Progenitor cell of endocrine pancreas (in vitro differentiated cells): Measurements from ENCODE around the gene FHAD1. TPM values are rescaled to one million over a fixed set of nuclear protein-coding genes. Genes with fewer than 3 reads are reported as not detected.
A peak's percentile ranks its signal among the peaks of the same experiment; 100 is the strongest.

Experiments
- DNase-seq: peaks from one replicate; pipeline ENCODE4 v3.0.0; 2021; ENCODE audit warnings: low spot score; ENCODE audit not compliant: unreplicated experiment
- H3K27ac Mint-ChIP-seq: 2 replicates; pipeline ENCODE4 v1.8.0; 2021; ENCODE audit warnings: mild to moderate bottlenecking, moderate library complexity, mixed read lengths
- H3K27me3 Mint-ChIP-seq: 2 replicates; pipeline ENCODE4 v1.8.0; 2021; ENCODE audit warnings: mixed read lengths
- H3K36me3 Mint-ChIP-seq: 2 replicates; pipeline ENCODE4 v1.8.0; 2022; ENCODE audit warnings: mixed read lengths; ENCODE audit not compliant: insufficient read depth
- H3K4me1 Mint-ChIP-seq: 2 replicates; pipeline ENCODE4 v1.8.0; 2021; ENCODE audit warnings: low read depth, mixed read lengths
- H3K4me3 Mint-ChIP-seq: 2 replicates; pipeline ENCODE4 v1.8.0; 2021; ENCODE audit warnings: low read depth, mild to moderate bottlenecking, moderate library complexity, mixed read lengths
- H3K9me3 Mint-ChIP-seq: 2 replicates; pipeline ENCODE4 v1.8.0; 2021; ENCODE audit warnings: low read depth, mixed read lengths
- total RNA-seq: library from RNA; stranded (reverse); gene quantifications from 2 replicates; pipeline ENCODE4 v1.2.1, GENCODE V29; 2021
- TF ChIP-seq, protein P1 (sequence below): fragments of 200-600 bp; sonication (generic); IDR thresholded peaks from one replicate; pipeline ENCODE4 v1.5.0; 2021; ENCODE audit warnings: antibody characterized with exemption, mild to moderate bottlenecking; ENCODE audit not compliant: unreplicated experiment

FHAD1 gene
- total RNA-seq, 1 donor from 2014 or later = 5.0 TPM

DNA sequence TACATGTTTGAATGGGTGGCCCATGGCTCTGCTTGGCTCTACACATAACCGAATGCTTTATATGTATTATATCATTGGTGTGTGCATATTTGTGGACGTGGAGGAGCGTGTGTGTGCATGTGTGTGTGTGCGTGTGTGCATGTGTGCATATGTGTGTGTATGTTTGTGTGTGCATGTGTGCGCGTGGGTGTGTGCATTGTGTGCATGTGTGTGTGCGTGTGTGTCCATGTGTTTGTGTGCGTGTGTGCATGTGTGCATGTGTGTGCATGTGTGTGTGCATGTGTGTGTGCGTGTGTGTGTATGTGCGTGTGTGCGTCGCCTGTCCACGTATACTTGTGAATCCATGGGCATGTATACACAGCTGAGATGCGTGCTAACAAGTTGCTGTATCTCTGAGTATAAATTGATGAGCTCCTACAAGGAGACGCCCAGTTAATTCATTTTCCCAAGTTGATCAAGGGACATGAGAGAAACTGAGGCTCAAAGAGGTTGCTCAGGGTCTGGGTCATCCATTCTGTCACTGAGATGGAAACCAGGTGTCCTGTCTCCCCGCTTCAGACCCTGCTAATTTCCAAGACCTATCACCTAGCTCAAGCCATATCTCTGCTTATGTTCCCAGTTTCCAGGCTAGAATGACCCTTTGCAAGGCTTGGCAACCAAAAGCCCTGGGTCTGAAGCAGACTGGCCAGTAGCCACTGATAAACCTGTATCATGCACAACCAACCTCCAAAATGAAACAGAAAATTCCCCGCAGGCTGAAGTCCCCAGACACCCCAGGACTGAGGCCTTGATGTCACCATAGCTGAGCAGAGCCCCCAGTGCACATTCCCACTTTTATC lies 188.4 kb downstream of the FHAD1 start:
- no peaks in the 10 kb centered on the region for H3K9me3 Mint-ChIP-seq
- DNase-seq = no peak

DNA sequence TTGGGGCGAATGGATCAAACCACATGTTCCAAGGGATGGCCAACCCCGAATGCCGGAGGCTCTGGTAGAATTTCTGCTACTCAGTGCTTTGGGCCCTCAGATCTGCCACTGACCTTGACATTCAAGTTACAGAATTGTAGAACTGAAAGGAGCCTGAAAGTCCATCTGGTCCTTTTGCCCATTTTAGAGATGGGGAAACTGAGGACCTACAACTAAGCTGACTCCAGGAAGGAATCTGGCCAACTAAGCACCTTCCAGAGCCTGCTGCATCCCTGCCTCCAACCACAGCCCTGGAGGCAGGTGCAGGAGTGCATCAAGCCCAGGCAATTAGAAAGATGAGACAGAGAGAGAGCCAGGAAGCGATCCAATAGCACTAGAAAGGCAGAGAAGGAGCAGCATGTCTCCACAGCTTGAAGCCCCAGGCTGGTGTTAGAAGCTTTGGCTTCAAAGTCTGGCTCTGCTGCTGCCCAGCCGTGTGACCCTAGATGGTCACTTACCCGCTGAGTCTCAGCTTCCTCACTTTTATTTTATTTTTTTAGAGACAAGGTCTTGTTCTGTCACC lies 189.9 kb downstream of the FHAD1 start:
- DNase-seq = no peak
- Mint-ChIP-seq H3K9me3 (no peaks in the 10 kb centered on the region), H3K4me1 (peaks cover 6% of the 10 kb centered on the region), H3K27me3 (no peaks in the 10 kb centered on the region), H3K4me3 (no peak overlapping the region), H3K27ac (no peak overlapping the region), H3K36me3 (no peaks in the 10 kb centered on the region)
- TF ChIP-seq, protein P1, sequence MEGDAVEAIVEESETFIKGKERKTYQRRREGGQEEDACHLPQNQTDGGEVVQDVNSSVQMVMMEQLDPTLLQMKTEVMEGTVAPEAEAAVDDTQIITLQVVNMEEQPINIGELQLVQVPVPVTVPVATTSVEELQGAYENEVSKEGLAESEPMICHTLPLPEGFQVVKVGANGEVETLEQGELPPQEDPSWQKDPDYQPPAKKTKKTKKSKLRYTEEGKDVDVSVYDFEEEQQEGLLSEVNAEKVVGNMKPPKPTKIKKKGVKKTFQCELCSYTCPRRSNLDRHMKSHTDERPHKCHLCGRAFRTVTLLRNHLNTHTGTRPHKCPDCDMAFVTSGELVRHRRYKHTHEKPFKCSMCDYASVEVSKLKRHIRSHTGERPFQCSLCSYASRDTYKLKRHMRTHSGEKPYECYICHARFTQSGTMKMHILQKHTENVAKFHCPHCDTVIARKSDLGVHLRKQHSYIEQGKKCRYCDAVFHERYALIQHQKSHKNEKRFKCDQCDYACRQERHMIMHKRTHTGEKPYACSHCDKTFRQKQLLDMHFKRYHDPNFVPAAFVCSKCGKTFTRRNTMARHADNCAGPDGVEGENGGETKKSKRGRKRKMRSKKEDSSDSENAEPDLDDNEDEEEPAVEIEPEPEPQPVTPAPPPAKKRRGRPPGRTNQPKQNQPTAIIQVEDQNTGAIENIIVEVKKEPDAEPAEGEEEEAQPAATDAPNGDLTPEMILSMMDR = no peak

More for the DNA sequence above, 188.4 kb downstream of the FHAD1 start:
- peaks cover 6% of the 10 kb centered on the region for H3K4me1 Mint-ChIP-seq
- TF ChIP-seq, protein P1 = no peak
- H3K36me3 Mint-ChIP-seq = no peaks in the 10 kb centered on the region
- no peaks in the 10 kb centered on the region for H3K27me3 Mint-ChIP-seq
- H3K27ac Mint-ChIP-seq = no peak overlapping the region
- H3K4me3 Mint-ChIP-seq = no peak overlapping the region

DNA sequence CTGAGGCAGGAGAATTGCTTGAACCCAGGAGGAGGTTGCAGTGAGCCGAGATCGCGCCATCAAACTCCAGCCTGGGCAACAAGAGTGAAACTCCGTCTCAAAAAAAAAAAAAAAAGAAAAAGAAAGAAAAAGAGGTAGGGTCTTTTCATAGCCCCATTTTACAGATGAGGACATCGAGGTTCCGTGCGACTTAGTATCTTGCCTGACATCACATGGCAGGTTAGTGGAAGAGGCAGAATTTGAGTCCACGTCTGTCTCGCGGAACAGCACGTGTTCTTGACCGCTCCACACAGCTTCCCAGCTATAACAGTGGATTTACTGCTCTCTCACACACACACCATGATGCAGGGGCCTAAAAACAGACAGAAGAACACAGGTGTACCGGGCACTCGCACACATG lies 192.3 kb downstream of the FHAD1 start:
- Mint-ChIP-seq H3K27me3 (no peaks in the 10 kb centered on the region), H3K4me3 (no peak overlapping the region), H3K4me1 (peaks cover 3% of the 10 kb centered on the region), H3K27ac (no peak overlapping the region), H3K9me3 (no peaks in the 10 kb centered on the region), H3K36me3 (no peaks in the 10 kb centered on the region)
- DNase-seq = no peak
- TF ChIP-seq, protein P1 = no peak

DNA sequence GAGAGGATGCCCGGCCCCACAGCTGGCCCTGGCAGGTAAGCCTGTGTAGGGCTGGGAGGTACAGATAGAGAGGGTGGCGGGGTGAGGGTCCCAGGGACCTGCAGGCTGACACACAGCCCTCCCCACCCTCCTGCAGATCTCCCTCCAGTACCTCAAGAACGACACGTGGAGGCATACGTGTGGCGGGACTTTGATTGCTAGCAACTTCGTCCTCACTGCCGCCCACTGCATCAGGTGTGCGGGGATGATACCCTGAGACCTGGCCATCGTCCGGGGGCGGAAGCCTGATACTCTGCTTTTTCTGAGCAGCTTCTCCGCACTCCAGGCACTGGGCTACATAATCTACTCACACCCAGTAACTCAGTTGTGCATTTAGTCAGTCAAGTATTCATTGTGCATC lies 193.3 kb downstream of the FHAD1 start:
- H3K27ac Mint-ChIP-seq = no peak overlapping the region
- TF ChIP-seq, protein P1 = no peak
- peaks cover 3% of the 10 kb centered on the region for H3K4me1 Mint-ChIP-seq
- no peak overlapping the region for H3K4me3 Mint-ChIP-seq
- DNase-seq = no peak
- no peaks in the 10 kb centered on the region for H3K36me3 Mint-ChIP-seq
- H3K27me3 Mint-ChIP-seq = no peaks in the 10 kb centered on the region
- H3K9me3 Mint-ChIP-seq = no peaks in the 10 kb centered on the region

DNA sequence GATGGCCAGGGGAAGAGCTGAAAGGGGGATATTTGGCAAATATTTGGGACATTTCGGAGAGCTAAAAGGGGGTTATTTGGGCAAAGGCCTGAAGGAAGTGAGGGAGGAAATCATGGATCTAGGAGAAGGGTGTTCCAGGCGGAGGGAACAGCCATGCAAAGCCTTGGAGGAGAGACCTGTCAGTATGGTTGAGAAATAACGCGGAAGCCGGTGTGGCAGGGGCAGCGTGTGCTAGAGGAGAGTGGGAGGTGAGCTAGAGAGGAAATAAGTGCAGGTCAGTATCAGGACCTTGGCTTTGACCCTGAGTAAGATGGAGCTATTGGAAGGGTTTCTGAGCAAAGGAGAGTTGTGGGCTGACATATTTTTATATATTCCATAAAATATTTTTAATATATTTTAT lies 194.2 kb downstream of the FHAD1 start:
- Mint-ChIP-seq H3K27ac (peak overlapping the region; percentile 6), H3K4me3 (no peak overlapping the region), H3K27me3 (peaks cover 3% of the 10 kb centered on the region), H3K9me3 (no peaks in the 10 kb centered on the region), H3K36me3 (no peaks in the 10 kb centered on the region), H3K4me1 (peaks cover 3% of the 10 kb centered on the region)
- TF ChIP-seq, protein P1 = no peak
- no peak for DNase-seq
